ENCODE data around the gene SGMS1.

SGMS1 gene

GRCh38 chr10:50578949-50579348 is 44.8 kb downstream of the SGMS1 start:
- peaks cover 16% of the 10 kb centered on the region for H4K20me1 ChIP-seq (ENCODE audit: control insufficient read depth, insufficient read depth, low read depth, low read length)
- H3K4me1 ChIP-seq (ENCODE audit: control insufficient read depth, low read length) = peaks cover 21% of the 10 kb centered on the region
- H3K79me2 ChIP-seq (ENCODE audit: control insufficient read depth, low read length) = peaks cover 5% of the 10 kb centered on the region
- no peak overlapping the region for H3K4me3 ChIP-seq (ENCODE audit: low read length)
- no peaks in the 10 kb centered on the region for H3K9me3 ChIP-seq (ENCODE audit: control insufficient read depth, insufficient read depth, low read length)
- no peak for TF ChIP-seq CTCF (IDR thresholded peaks at IDR 0.05; ENCODE audit: low read depth, low read length, poor library complexity, severe bottlenecking)
- TF ChIP-seq EZH2phosphoT487 (IDR thresholded peaks at IDR 0.05; ENCODE audit: borderline replicate concordance, low read length) = no peak
- no peaks in the 10 kb centered on the region for H3K36me3 ChIP-seq (ENCODE audit: control insufficient read depth, low read length)
- H3F3A ChIP-seq (ENCODE audit: control insufficient read depth, insufficient read depth) = peaks cover 2% of the 10 kb centered on the region; the same call in 1 of the 2 replicates
- no peaks in the 10 kb centered on the region for H3K9me2 ChIP-seq (replicated peaks; ENCODE audit: control insufficient read depth, low read length)
- H3K4me2 ChIP-seq (ENCODE audit: low read length) = no peak overlapping the region
- H3K27me3 ChIP-seq (ENCODE audit: control insufficient read depth, low read length) = no peaks in the 10 kb centered on the region
- H3K27ac ChIP-seq (ENCODE audit: low read depth, low read length) = no peak overlapping the region

- H3K9me2 ChIP-seq (replicated peaks; ENCODE audit: control insufficient read depth, low read length) = no peaks in the 10 kb centered on the region
- no peak overlapping the region for H3K27ac ChIP-seq (ENCODE audit: low read depth, low read length)
- TF ChIP-seq EZH2phosphoT487 (IDR thresholded peaks at IDR 0.05; ENCODE audit: borderline replicate concordance, low read length) (no peak), CTCF (IDR thresholded peaks at IDR 0.05; ENCODE audit: low read depth, low read length, poor library complexity, severe bottlenecking) (no peak)
- no peak overlapping the region for H3K4me3 ChIP-seq (ENCODE audit: low read length)
- H3K9me3 ChIP-seq (ENCODE audit: control insufficient read depth, insufficient read depth, low read length) = no peaks in the 10 kb centered on the region
- H3K36me3 ChIP-seq (ENCODE audit: control insufficient read depth, low read length) = no peaks in the 10 kb centered on the region
- peaks cover 16% of the 10 kb centered on the region for H4K20me1 ChIP-seq (ENCODE audit: control insufficient read depth, insufficient read depth, low read depth, low read length)
- H3K4me2 ChIP-seq (ENCODE audit: low read length) = peak overlapping the region; percentile 25
- H3K27me3 ChIP-seq (ENCODE audit: control insufficient read depth, low read length) = no peaks in the 10 kb centered on the region
- peaks cover 21% of the 10 kb centered on the region for H3K4me1 ChIP-seq (ENCODE audit: control insufficient read depth, low read length)
- peaks cover 10% of the 10 kb centered on the region for H3K79me2 ChIP-seq (ENCODE audit: control insufficient read depth, low read length)
- H3F3A ChIP-seq (ENCODE audit: control insufficient read depth, insufficient read depth) = peaks cover 2% of the 10 kb centered on the region; the same call in 1 of the 2 replicates
Measured at GRCh38 chr10:50577681-50578350, 45.9 kb downstream of the SGMS1 start.

- H3K27me3 ChIP-seq (ENCODE audit: control insufficient read depth, low read length) = no peaks in the 10 kb centered on the region
- no peak for TF ChIP-seq EZH2phosphoT487 (IDR thresholded peaks at IDR 0.05; ENCODE audit: borderline replicate concordance, low read length)
- no peak for TF ChIP-seq CTCF (IDR thresholded peaks at IDR 0.05; ENCODE audit: low read depth, low read length, poor library complexity, severe bottlenecking)
- peaks cover 21% of the 10 kb centered on the region for H3K4me1 ChIP-seq (ENCODE audit: control insufficient read depth, low read length)
- peaks cover 2% of the 10 kb centered on the region; the same call in 1 of the 2 replicates for H3F3A ChIP-seq (ENCODE audit: control insufficient read depth, insufficient read depth)
- H3K9me3 ChIP-seq (ENCODE audit: control insufficient read depth, insufficient read depth, low read length) = no peaks in the 10 kb centered on the region
- H4K20me1 ChIP-seq (ENCODE audit: control insufficient read depth, insufficient read depth, low read depth, low read length) = peaks cover 16% of the 10 kb centered on the region
- H3K4me3 ChIP-seq (ENCODE audit: low read length) = no peak overlapping the region
- H3K36me3 ChIP-seq (ENCODE audit: control insufficient read depth, low read length) = no peaks in the 10 kb centered on the region
- peaks cover 11% of the 10 kb centered on the region for H3K79me2 ChIP-seq (ENCODE audit: control insufficient read depth, low read length)
- H3K9me2 ChIP-seq (replicated peaks; ENCODE audit: control insufficient read depth, low read length) = no peaks in the 10 kb centered on the region
- H3K4me2 ChIP-seq (ENCODE audit: low read length) = peak overlapping the region; percentile 25
- no peak overlapping the region for H3K27ac ChIP-seq (ENCODE audit: low read depth, low read length)
Measured at GRCh38 chr10:50577010-50577409, 46.7 kb downstream of the SGMS1 start.

All from DOHH2 (cell line).